Muscle layer of duodenum (tissue), 2 donors: ENCODE measurements around the gene PLEKHA3.

Source experiments
- H3K27ac ChIP-seq: one replicate; pipeline ENCODE4 v1.7.0; 2013; ENCODE audit warnings: mild to moderate bottlenecking, low read length
- H3K27me3 ChIP-seq: one replicate; pipeline ENCODE4 v1.7.0; 2013; ENCODE audit warnings: low read depth, mild to moderate bottlenecking, control low read depth, low read length
- H3K36me3 ChIP-seq, 2 donors: one replicate each; pipeline ENCODE4 v1.7.0; 2013; ENCODE audit warnings: low read length in 2 of 2, control low read depth in 1 of 2, mild to moderate bottlenecking in 1 of 2; ENCODE audit not compliant: insufficient read depth in 2 of 2, control insufficient read depth in 1 of 2
- H3K4me1 ChIP-seq, 2 donors: one replicate each; pipeline ENCODE4 v1.7.0; 2013; ENCODE audit warnings: low read length in 2 of 2, mild to moderate bottlenecking in 2 of 2, control low read depth in 1 of 2, moderate library complexity in 1 of 2; ENCODE audit not compliant: insufficient read depth in 2 of 2, control insufficient read depth in 1 of 2
- H3K4me3 ChIP-seq, 2 donors: one replicate each; pipeline ENCODE4 v1.7.0; 2013; ENCODE audit warnings: low read length in 2 of 2, low read depth in 1 of 2, mild to moderate bottlenecking in 1 of 2
- H3K9me3 ChIP-seq, 2 donors: one replicate each; pipeline ENCODE4 v1.7.0; 2013; ENCODE audit warnings: low read length in 2 of 2, control low read depth in 1 of 2, mild to moderate bottlenecking in 1 of 2; ENCODE audit not compliant: control insufficient read depth in 1 of 2
- donor health status: healthy.

Gene PLEKHA3

DNA sequence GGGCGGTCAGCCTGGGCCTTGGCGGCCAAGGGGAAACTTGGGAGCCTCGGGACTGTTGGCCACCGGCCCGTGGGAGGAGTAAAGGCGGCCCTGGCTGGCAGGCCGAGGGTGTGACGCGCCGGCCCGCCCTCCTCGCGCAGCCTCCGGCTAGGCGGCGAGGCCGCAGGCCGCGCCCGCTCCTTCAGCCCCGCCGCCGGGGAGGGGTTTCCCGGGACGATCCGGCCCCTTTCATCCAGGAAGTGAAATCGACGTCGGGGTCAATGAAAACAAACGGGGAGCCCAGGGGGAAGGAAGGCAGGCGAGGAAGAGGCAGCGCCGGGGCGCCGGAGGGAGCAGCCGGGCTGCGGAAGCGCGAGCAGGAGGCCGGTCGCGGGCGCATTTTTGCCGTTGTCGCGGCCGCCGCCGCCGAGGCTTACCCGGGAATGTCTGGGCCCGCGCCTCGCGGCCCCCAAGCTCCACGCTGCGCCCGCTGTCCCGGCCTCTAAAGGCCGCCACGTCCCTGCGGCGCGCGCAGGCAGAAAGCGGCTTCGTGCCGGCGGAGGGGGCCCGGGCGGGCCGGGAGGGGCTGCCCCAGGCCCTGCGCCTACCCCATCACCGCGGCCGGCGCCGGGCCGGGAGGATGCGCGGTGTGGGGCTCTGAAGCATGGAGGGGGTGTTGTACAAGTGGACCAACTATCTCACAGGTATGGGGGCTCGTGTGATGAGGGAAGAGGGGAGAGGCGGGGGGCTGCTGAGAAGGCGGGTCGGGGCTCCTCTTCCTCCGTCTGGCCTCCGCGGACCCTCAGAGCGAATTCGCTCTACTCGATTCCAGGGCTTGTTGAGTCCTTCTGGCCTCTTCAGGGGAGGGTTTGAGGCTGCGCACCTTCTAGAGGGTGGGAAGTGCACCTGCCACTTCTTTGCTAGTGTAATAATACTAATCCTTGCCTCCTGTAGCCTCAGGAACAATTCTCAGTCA lies at the start of gene PLEKHA3:
Gene PLEKHA3, plus strand, starts transcription at position 231 of the 955 bp plus-strand sequence. Its CDS starts 413 bp downstream, at position 644.
- no peaks in the 10 kb centered on the region for H3K9me3 ChIP-seq
- H3K4me3 ChIP-seq = peak within 1 kb of the TSS; percentile 72 to 84
- H3K4me1 ChIP-seq = peaks cover 20 to 53% of the 10 kb centered on the region in 2 donors
- peak within 1 kb of the TSS; percentile 92 for H3K27ac ChIP-seq
- no peaks in the 10 kb centered on the region for H3K27me3 ChIP-seq
- H3K36me3 ChIP-seq = peaks cover 0 to 3% of the 10 kb centered on the region in 2 donors

DNA sequence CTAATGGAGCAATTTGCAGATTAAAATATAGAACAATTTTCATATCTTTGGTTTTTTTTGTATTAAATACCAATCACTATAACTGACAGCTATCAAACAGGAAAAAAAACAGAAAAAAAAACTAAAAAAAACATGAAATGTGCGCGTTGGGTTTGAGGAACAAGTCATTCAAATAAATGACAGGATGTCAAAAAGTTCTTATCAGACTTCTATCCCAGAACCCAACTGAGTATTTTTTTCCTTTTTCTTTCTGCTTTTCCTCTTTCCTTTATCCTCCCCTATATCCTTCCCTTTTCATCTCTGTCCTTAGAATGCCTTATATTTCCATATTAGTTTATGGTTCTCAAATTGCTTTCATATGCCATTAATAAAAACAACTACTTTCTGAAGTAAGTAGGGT lies 43.6 kb upstream of the PLEKHA3 start:
- no peaks in the 10 kb centered on the region for H3K4me1 ChIP-seq
- no peak overlapping the region for H3K27ac ChIP-seq
- peaks cover 63 to 65% of the 10 kb centered on the region in 2 donors for H3K36me3 ChIP-seq
- H3K27me3 ChIP-seq = no peaks in the 10 kb centered on the region
- H3K9me3 ChIP-seq = no peaks in the 10 kb centered on the region
- H3K4me3 ChIP-seq = no peak overlapping the region

DNA sequence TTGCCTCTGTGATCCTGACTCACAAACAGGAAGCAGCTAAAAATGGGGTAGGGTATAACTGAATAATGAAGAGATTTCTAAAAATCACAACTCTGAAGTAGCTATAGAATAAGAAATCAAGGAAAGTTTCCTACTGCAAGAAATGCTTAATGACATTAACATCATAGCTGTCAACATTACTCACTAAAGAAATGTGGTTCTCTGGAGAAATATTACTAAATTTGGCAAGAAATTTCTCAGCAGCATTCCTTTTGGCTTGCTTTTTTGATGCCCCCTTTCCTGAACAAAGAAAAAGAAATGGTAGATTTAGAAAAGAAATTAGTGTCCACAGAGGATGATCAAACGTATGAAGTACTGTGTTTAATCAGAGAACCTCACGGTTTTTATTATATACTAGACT lies 38.8 kb upstream of the PLEKHA3 start:
- Histone ChIP-seq H3K27me3 (no peaks in the 10 kb centered on the region), H3K27ac (no peak overlapping the region), H3K36me3 (peaks cover 56 to 66% of the 10 kb centered on the region in 2 donors), H3K4me3 (no peak overlapping the region), H3K9me3 (no peaks in the 10 kb centered on the region), H3K4me1 (no peaks in the 10 kb centered on the region)

DNA sequence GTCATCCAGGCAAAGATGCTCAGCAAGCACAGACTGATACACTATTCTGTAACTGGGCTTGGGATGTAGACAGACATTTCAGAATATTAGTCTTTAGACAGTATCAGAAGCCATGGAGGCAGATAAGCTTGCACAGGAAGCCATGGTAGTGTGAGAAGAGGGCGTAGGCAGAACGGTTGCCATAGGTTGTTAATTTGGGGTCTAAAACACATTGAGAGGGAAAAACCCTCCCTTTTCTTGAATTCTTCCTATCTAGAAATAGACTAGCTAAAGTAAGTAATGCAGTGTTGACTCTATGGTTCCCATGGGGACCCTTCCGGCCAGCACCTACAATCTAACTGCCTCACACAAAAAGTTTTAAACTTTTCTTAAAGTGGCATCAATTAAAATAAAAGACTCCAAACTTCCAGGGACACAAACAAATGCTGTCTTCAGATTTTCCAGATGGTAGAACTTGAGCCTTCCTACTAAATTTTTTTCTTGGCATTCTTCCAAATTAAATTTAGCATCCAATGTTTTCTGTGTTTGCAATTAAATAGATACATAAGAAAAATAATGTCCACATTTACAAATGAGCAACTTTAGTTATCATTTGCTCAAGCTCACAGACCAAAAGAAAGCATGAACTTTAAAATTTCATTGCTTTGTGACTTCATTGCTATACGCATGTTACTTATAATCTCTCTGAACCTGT lies 31.1 kb upstream of the PLEKHA3 start:
- peaks cover 6 to 24% of the 10 kb centered on the region in 2 donors for H3K4me1 ChIP-seq
- H3K27ac ChIP-seq = peak overlapping the region; percentile 84
- no peaks in the 10 kb centered on the region for H3K9me3 ChIP-seq
- peaks cover 25 to 35% of the 10 kb centered on the region in 2 donors for H3K36me3 ChIP-seq
- H3K27me3 ChIP-seq = no peaks in the 10 kb centered on the region
- peak overlapping the region; percentile 73 to 88 for H3K4me3 ChIP-seq

DNA sequence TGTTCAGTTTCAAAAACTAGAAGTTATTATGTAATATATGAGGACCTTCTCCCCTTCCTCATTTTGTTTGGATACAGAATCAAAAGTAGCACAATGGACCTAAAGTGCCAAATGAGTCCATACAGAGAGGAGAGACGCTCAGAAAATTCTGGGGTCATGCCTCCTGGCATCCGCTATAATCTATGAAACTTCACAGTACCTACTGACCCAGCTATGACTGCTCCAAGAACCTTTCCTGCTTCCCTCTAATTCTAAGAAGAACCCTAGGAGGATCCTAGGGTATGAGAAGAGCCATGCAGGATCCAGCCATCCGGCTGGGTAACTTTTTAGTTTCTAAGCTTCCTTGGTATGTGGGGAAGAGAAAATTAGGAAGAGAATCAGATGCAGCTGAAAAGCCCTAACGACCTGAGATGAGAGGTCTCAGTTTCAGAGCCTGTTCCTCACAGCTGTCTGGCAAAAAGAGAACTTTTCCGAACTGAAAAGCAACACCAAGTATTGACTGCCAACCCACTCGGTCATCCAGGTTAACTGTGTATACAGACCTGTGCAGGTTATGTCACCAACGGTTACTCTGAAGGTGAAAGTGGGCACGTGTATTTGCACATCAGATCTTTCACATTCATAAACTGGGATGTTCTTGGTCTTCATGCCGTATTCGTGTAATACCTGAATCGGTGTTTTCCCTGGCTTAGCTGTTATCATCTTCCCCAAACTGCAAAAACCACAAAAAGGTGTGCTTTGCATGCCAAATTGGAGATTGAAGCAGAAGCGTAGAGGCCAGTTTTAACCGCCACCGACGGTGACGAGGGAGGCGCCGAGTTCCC lies 30.3 kb upstream of the PLEKHA3 start:
- peak overlapping the region; percentile 84 for H3K27ac ChIP-seq
- no peaks in the 10 kb centered on the region for H3K27me3 ChIP-seq
- H3K4me1 ChIP-seq = peaks cover 6 to 24% of the 10 kb centered on the region in 2 donors
- peak overlapping the region; percentile 73 to 88 for H3K4me3 ChIP-seq
- no peaks in the 10 kb centered on the region for H3K9me3 ChIP-seq
- peaks cover 17 to 29% of the 10 kb centered on the region in 2 donors for H3K36me3 ChIP-seq

DNA sequence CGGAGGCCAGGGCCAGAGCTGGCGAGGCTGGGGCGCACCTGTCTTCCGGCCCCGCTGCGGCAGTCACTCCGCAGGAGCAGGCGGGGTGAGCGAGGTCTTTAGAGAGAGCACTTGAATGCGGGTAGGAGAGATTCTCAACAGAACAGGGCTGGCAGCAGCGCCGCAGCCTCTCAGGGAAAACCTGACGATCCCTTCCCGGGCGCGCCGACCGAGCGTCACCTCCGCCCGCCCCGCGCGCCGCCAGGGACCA lies 29.8 kb upstream of the PLEKHA3 start:
- Histone ChIP-seq H3K27ac (peak overlapping the region; percentile 84), H3K36me3 (peaks cover 11 to 26% of the 10 kb centered on the region in 2 donors), H3K9me3 (no peaks in the 10 kb centered on the region), H3K27me3 (no peaks in the 10 kb centered on the region), H3K4me1 (peaks cover 6 to 24% of the 10 kb centered on the region in 2 donors), H3K4me3 (peak overlapping the region; percentile 73 to 88)

DNA sequence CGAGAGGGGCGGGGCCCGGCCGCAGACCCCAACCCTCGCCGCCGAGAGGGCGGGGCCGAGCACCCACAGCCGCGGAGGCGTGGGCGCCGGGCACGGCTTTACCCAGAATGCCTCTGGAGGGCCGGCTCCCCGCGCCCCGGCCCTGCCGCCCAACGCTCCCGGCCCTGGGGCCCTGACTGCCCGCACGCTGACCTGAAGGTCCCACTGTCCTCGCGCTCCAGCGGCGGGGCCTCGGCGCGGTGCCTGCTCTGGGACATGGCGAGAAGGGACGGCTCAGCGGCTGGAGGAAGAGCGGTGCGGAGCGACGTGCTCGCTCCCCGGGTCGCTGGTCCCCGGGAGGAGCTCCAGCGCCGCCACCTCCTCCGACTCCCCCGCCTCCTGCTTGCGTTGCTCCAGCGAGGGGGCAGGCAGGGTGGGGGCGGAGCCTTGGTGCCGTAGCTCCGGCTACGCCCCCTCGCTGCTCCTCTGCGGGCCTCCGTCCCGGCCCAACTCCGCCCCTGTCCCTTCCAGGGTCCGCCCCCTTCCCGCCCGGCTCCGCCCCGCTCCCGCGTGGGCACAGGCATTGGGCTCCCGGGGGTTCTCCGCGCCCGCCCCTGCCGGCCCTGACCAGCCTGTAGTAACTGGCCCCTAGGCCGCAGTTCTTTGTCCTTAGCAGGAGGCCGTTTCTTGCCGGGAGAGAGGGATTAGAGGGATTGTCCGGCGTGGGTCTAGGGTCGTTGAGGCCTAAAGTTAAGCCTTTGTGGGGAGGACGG lies 29.3 kb upstream of the PLEKHA3 start, which contains the start of the genes PJVK and PRKRA:
Gene PJVK, plus strand, starts transcription at position 605 of the 752 bp plus-strand sequence. CDS start 2,032 bp downstream, outside the sequence.
Gene PRKRA, minus strand, starts transcription at position 402 of the 752 bp plus-strand sequence. Its CDS starts 145 bp downstream, at position 257.
- peak within 1 kb of the TSS; percentile 73 to 88 for H3K4me3 ChIP-seq
- H3K36me3 ChIP-seq = peaks cover 11 to 24% of the 10 kb centered on the region in 2 donors
- H3K9me3 ChIP-seq = no peaks in the 10 kb centered on the region
- peaks cover 6 to 24% of the 10 kb centered on the region in 2 donors for H3K4me1 ChIP-seq
- peak within 1 kb of the TSS; percentile 98 for H3K27ac ChIP-seq
- H3K27me3 ChIP-seq = no peaks in the 10 kb centered on the region

DNA sequence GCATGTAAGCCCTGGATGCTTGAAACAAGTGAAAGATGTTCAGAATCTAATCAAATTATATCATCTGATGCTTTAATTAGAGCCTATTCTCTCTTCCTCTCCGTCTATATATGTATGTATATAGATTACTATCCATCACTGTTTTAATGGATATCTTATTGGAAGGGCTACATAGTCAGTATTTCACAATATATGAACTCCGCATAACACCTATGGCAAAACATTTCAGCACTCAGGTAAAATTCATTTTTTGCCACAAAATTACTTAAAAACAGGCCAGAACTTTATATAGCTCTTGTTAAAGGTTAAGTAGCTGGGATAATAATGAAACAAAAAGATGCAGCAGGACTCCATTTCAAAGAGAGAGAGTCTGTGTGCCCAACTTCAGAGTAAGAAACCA lies 27.9 kb upstream of the PLEKHA3 start:
- H3K27ac ChIP-seq = no peak overlapping the region
- H3K4me3 ChIP-seq = peak overlapping the region in 1 of 2 donors; percentile 73
- no peaks in the 10 kb centered on the region for H3K27me3 ChIP-seq

DNA sequence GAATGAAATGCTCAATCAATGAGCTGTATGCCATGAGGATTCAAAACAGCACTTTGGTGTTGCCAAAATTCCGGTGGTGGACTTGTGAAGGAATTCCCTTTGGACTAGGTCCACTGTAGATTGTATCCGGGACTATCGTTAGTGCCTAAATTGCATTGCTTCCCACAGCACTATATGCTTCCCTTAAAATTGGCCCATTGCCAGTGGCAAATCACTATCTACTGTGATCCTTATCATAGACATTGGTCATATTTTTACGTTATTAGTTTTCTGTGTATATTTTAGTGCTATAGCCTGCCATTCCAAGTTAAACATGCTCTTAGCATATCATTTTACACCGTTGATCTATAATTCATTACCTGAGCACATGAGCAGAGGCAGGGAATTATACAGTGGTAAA lies 27.4 kb upstream of the PLEKHA3 start:
- Histone ChIP-seq H3K4me1 (peaks cover 6 to 24% of the 10 kb centered on the region in 2 donors), H3K27ac (no peak overlapping the region), H3K27me3 (no peaks in the 10 kb centered on the region), H3K36me3 (peaks cover 3 to 21% of the 10 kb centered on the region in 2 donors), H3K9me3 (no peaks in the 10 kb centered on the region), H3K4me3 (no peak overlapping the region)

More for the DNA sequence above, 27.9 kb upstream of the PLEKHA3 start:
- peaks cover 6 to 24% of the 10 kb centered on the region in 2 donors for H3K4me1 ChIP-seq
- no peaks in the 10 kb centered on the region for H3K9me3 ChIP-seq
- peaks cover 4 to 21% of the 10 kb centered on the region in 2 donors for H3K36me3 ChIP-seq

DNA sequence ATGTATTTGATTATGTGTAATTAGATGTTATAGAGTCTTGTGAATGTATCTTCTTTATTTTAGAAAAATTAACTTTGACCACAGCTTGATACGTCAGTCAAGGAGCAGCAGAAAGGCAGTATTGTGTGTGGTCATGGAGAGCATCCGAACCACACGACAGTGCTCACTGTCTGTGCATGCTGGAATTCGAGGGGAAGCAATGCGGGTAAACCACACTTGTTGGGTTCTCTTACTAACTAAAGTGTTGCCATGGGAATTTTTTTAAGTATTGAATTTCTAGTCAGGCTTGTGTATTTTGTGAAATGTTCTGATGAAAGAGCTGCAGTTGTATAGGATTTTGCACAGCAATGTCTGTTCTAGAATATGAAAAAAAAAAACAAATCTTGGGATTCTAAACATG lies 24.3 kb upstream of the PLEKHA3 start:
- H3K36me3 ChIP-seq = peaks cover 0 to 13% of the 10 kb centered on the region in 2 donors
- H3K27me3 ChIP-seq = no peaks in the 10 kb centered on the region
- H3K4me3 ChIP-seq = no peak overlapping the region
- H3K4me1 ChIP-seq = no peaks in the 10 kb centered on the region
- no peak overlapping the region for H3K27ac ChIP-seq
- H3K9me3 ChIP-seq = no peaks in the 10 kb centered on the region
